ENCODE measurements around the gene CEP162.
A peak's percentile ranks its signal among the peaks of the same experiment; 100 is the strongest.

- TF ChIP-seq CTCF (conservative IDR thresholded peaks at IDR 0.05; ENCODE audit: low read depth in 2 of 2) (peak; percentile 31 to 56), REST (IDR thresholded peaks at IDR 0.05; ENCODE audit: unreplicated experiment) (no peak), EZH2 (IDR thresholded peaks at IDR 0.05; ENCODE audit: low read depth, unreplicated experiment) (no peak), POLR2AphosphoS5 (IDR thresholded peaks at IDR 0.05; ENCODE audit: low read depth) (no peak), EZH2phosphoT487 (IDR thresholded peaks at IDR 0.05; ENCODE audit: unreplicated experiment) (no peak), ZNF331 (CRISPR knock-in tag; IDR thresholded peaks at IDR 0.05; ENCODE audit: low read depth) (no peak), CREB1 (CRISPR knock-in tag; IDR thresholded peaks at IDR 0.05; ENCODE audit: low read depth) (no peak), ZNF114 (CRISPR knock-in tag; IDR thresholded peaks at IDR 0.05) (no peak), NANOG (IDR thresholded peaks at IDR 0.05; ENCODE audit: borderline replicate concordance) (no peak), STAT1 (IDR thresholded peaks at IDR 0.05; ENCODE audit: unreplicated experiment) (no peak), JUNB (IDR thresholded peaks at IDR 0.05; ENCODE audit: unreplicated experiment) (no peak)
- TF ChIP-seq, protein P1, sequence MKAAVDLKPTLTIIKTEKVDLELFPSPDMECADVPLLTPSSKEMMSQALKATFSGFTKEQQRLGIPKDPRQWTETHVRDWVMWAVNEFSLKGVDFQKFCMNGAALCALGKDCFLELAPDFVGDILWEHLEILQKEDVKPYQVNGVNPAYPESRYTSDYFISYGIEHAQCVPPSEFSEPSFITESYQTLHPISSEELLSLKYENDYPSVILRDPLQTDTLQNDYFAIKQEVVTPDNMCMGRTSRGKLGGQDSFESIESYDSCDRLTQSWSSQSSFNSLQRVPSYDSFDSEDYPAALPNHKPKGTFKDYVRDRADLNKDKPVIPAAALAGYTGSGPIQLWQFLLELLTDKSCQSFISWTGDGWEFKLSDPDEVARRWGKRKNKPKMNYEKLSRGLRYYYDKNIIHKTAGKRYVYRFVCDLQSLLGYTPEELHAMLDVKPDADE (IDR thresholded peaks at IDR 0.05), result no peak
- TF ChIP-seq, protein P2, sequence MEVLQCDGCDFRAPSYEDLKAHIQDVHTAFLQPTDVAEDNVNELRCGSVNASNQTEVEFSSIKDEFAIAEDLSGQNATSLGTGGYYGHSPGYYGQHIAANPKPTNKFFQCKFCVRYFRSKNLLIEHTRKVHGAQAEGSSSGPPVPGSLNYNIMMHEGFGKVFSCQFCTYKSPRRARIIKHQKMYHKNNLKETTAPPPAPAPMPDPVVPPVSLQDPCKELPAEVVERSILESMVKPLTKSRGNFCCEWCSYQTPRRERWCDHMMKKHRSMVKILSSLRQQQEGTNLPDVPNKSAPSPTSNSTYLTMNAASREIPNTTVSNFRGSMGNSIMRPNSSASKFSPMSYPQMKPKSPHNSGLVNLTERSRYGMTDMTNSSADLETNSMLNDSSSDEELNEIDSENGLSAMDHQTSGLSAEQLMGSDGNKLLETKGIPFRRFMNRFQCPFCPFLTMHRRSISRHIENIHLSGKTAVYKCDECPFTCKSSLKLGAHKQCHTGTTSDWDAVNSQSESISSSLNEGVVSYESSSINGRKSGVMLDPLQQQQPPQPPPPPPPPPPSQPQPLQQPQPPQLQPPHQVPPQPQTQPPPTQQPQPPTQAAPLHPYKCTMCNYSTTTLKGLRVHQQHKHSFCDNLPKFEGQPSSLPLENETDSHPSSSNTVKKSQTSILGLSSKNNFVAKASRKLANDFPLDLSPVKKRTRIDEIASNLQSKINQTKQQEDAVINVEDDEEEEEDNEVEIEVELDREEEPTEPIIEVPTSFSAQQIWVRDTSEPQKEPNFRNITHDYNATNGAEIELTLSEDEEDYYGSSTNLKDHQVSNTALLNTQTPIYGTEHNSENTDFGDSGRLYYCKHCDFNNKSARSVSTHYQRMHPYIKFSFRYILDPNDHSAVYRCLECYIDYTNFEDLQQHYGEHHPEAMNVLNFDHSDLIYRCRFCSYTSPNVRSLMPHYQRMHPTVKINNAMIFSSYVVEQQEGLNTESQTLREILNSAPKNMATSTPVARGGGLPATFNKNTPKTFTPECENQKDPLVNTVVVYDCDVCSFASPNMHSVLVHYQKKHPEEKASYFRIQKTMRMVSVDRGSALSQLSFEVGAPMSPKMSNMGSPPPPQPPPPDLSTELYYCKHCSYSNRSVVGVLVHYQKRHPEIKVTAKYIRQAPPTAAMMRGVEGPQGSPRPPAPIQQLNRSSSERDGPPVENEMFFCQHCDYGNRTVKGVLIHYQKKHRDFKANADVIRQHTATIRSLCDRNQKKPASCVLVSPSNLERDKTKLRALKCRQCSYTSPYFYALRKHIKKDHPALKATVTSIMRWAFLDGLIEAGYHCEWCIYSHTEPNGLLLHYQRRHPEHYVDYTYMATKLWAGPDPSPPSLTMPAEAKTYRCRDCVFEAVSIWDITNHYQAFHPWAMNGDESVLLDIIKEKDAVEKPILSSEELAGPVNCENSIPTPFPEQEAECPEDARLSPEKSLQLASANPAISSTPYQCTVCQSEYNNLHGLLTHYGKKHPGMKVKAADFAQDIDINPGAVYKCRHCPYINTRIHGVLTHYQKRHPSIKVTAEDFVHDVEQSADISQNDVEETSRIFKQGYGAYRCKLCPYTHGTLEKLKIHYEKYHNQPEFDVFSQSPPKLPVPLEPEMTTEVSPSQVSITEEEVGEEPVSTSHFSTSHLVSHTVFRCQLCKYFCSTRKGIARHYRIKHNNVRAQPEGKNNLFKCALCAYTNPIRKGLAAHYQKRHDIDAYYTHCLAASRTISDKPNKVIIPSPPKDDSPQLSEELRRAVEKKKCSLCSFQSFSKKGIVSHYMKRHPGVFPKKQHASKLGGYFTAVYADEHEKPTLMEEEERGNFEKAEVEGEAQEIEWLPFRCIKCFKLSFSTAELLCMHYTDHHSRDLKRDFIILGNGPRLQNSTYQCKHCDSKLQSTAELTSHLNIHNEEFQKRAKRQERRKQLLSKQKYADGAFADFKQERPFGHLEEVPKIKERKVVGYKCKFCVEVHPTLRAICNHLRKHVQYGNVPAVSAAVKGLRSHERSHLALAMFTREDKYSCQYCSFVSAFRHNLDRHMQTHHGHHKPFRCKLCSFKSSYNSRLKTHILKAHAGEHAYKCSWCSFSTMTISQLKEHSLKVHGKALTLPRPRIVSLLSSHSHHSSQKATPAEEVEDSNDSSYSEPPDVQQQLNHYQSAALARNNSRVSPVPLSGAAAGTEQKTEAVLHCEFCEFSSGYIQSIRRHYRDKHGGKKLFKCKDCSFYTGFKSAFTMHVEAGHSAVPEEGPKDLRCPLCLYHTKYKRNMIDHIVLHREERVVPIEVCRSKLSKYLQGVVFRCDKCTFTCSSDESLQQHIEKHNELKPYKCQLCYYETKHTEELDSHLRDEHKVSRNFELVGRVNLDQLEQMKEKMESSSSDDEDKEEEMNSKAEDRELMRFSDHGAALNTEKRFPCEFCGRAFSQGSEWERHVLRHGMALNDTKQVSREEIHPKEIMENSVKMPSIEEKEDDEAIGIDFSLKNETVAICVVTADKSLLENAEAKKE (CRISPR knock-in tag; IDR thresholded peaks at IDR 0.05), result no peak
These were observed 29.7 kb downstream of the CEP162 start for GRCh38 chr6:84197708-84198107.
